Fibroblast of the aortic adventitia (primary cell): ENCODE results near the gene PSMB1. TPM values are rescaled to one million over a fixed set of nuclear protein-coding genes. Genes with fewer than 3 reads are reported as not detected.
"Not testable (repeated sequence)": the region's sequence is repeated elsewhere in the genome, so short reads cannot be mapped to it uniquely, and the experiment has no call there.

Source experiments
- DNase-seq: peaks from one replicate; pipeline ENCODE4 v3.0.0-alpha.2; 2010; ENCODE audit warnings: low read depth
- H3K4me3 ChIP-seq: 2 replicates; pipeline ENCODE4 v1.5.1; 2011; ENCODE audit warnings: low read depth, mild to moderate bottlenecking, control low read depth, low read length, moderate library complexity
- total RNA-seq: library from RNA; depleted of rRNA; stranded (reverse); fragments of >200 nt; gene quantifications from 2 replicates; pipeline ENCODE4 v1.2.3, GENCODE V29; 2012; ENCODE audit warnings: low replicate concordance
- TF ChIP-seq, protein P1 (sequence below): IDR thresholded peaks from 2 replicates; pipeline ENCODE4 v1.5.1; 2011; ENCODE audit warnings: mild to moderate bottlenecking, low read length, control low read depth, inconsistent platforms; ENCODE audit not compliant: insufficient read depth

The PSMB1 gene
- total RNA-seq, 1 donor, result 248 TPM

DNA sequence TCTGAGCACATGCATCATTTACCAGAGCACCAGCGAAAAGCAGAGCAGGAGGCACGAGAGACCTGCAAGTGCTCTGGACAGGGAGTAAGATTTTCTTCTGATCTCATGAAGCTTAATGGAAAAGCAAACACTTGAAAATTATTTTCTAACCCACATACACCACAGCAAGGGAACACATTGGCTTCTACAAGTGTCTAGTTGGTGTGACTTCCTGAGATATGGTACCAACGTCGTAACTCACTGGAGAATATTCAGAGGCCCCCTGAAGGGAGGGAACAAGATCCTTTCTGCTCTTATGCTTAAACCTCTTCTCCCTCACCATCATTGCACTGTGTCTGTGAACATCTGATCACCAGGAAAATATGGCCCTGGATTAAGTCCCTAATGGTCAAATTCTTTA, 48.6 kb downstream of the PSMB1 start:
- no peak for DNase-seq
- no peak overlapping the region for H3K4me3 ChIP-seq
- TF ChIP-seq, protein P1, sequence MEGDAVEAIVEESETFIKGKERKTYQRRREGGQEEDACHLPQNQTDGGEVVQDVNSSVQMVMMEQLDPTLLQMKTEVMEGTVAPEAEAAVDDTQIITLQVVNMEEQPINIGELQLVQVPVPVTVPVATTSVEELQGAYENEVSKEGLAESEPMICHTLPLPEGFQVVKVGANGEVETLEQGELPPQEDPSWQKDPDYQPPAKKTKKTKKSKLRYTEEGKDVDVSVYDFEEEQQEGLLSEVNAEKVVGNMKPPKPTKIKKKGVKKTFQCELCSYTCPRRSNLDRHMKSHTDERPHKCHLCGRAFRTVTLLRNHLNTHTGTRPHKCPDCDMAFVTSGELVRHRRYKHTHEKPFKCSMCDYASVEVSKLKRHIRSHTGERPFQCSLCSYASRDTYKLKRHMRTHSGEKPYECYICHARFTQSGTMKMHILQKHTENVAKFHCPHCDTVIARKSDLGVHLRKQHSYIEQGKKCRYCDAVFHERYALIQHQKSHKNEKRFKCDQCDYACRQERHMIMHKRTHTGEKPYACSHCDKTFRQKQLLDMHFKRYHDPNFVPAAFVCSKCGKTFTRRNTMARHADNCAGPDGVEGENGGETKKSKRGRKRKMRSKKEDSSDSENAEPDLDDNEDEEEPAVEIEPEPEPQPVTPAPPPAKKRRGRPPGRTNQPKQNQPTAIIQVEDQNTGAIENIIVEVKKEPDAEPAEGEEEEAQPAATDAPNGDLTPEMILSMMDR, result no peak

DNA sequence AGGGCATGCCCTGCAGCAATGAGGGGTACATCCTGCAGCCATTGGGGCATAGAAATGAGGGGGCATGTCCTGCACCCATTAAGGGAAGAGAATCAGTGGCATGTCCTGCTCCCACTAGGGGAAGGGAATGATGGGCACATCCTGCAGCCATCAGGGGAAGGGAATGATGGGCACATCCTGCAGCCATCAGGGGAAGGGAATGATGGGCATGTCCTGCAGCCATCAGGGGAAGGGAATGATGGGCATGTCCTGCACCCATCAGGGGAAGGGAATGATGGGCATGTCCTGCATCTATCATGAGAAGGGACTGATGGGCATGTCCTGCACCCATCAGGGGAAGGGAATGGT, 49.7 kb downstream of the PSMB1 start:
- DNase-seq, result no peak
- H3K4me3 ChIP-seq, result no peak overlapping the region
- TF ChIP-seq, protein P1, result no peak

DNA sequence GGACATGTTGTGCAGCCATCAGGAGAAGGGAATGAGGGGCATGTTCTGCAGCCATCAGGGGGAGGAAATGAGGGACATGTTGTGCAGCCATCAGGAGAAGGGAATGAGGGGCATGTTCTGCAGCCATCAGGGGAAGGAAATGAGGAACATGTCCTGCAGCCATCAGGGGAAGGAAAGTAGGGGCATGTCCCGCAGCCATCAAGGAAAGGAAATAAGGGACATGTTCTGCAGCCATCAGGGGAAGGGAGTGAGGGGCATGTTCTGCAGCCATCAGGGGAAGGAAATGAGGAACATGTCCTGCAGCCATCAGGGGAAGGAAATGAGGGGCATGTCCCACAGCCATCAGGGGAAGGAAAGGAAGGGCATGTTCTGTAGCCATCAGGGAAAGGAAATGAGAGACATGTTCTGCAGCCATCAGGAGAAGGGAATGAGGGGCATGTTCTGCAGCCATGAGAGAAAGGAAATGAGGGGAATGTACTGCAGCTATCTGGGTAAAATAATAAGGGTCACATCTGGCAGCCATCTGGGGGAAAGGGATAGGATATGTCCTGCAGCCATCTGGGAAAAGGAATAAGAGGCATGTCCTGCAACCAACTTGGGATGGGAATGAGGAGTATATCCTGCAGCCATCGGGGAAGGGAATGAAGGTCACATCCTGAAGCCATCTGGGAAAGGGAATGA, 50.2 kb downstream of the PSMB1 start:
- DNase-seq, H3K4me3 ChIP-seq: not testable (repeated sequence)

DNA sequence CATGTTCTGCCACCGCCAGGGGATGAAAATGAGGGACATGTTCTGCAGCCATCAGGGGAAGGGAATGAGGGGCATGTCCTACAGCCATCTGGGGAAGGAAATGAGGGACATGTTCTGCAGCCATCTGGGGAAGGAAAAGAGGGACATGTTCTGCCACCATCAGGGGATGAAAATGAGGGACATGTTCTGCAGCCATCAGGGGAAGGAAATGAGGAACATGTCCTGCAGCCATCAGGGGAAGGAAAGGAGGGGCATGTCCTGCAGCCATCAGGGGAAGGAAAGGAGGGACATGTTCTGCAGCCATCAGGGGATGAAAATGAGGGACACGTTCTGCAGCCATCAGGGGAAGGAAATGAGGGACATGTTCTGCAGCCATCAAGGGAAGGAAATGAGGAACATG, 50.8 kb downstream of the PSMB1 start:
- not testable (repeated sequence) for H3K4me3 ChIP-seq, DNase-seq

DNA sequence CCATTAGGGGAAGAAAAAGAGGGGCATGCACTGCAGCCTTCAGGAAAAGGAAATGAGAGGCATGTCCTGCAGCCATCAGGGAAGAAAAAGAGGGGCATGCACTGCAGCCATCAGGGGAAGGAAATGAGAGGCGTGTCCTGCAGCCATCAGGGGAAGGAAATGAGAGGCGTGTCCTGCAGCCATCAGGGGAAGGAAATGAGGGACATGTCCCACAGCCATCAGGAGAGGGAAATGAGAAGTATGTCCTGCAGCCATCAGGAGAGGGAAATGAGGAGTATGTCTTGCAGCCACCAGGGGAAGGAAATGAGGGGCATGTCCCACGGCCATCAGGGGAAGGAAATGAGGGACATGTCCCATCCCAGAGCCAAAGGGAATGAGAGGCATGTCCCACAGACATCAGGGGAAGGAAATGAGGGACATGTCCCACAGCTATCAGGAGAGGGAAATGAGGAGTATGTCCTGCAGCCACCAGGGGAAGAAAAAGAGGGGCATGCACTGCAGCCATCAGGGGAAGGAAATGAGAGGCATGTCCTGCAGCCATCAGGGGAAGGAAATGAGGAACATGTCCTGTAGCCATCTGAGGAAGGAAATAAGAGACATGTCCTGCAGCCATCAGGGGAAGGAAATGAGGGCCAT, 52.0 kb downstream of the PSMB1 start:
- DNase-seq, result no peak
- TF ChIP-seq, protein P1, result no peak
- H3K4me3 ChIP-seq, result no peak overlapping the region

DNA sequence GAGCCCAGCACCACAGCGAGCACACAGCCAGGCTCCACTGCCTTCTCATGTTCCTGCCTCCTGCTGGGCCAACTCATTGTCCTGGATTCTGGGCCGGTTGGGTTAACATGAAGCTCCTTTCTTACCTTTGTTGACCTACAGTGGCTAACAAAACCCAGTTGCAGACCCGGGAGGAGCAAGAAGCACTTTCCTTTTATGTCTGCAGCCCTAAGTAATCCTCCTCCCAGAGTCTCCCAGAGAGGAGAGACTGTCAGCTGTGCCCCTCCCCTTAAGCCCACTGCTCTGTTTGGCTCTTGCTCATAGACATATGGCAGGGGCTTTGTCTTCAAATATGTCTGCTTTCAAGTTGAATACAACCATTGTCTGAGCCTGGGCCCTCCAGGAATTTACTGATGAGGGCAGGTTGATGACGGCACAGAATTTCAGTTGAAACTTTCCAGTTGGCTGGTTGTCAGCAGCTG, 55.2 kb downstream of the PSMB1 start:
- TF ChIP-seq, protein P1, result no peak
- no peak for DNase-seq
- H3K4me3 ChIP-seq, result no peak overlapping the region

DNA sequence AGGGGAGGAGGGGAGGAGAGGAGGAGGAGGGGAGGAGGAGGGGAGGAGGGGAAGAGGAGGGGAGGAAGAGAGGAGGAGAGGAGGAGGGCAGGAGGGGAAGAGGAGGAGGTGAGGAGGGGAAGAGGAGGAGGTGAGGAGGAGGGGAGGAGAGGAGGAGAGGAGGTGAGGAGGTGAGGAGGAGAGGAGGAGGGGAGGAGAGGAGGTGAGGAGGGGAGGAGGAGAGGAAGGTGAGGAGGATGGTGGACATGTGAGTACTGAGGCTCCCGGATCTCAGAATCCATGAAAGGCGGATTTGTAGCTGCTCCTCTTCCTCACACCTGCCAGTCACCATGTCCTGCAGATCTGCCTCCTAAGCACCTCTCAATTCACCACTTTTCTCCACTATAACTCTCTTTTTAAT, 59.8 kb downstream of the PSMB1 start:
- TF ChIP-seq, protein P1, result no peak
- DNase-seq, result no peak
- no peak overlapping the region for H3K4me3 ChIP-seq

DNA sequence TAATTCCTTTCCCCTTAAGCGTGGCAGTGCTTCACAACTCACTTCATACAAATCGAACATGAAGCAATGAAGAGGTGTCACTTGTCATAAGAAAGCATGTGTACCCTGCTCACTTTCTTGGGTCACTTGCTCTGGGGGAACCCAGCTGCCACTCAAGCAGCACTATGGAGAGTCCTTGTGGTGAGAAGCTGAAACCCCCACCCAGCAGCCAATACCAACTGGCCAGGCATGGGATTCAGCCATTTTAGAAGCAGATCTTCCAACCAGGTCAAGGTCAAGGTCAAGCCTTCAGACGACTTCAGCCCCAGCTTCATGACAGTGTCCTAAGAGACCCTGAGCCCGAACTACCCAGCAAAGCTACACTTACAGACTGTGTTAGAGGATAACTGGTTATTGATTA, 62.8 kb downstream of the PSMB1 start:
- DNase-seq, result no peak
- TF ChIP-seq, protein P1, result no peak
- no peak overlapping the region for H3K4me3 ChIP-seq
